Chondrocyte (in vitro differentiated cells): Measurements from ENCODE around the gene ENTPD8. TPM values are rescaled to one million over a fixed set of nuclear protein-coding genes. Genes with fewer than 3 reads are reported as not detected.
A peak's percentile ranks its signal among the peaks of the same experiment; 100 is the strongest.

Experiments used
- DNase-seq: peaks from one replicate; pipeline ENCODE4 v3.0.0; 2021; ENCODE audit warnings: mixed read lengths, low spot score
- H3K27ac Mint-ChIP-seq: one replicate; pipeline ENCODE4 v1.8.0; 2021; ENCODE audit warnings: mild to moderate bottlenecking, moderate library complexity, mixed read lengths; ENCODE audit not compliant: unreplicated experiment
- H3K27me3 Mint-ChIP-seq: 2 replicates; pipeline ENCODE4 v1.8.0; 2021; ENCODE audit warnings: low read depth, mixed read lengths
- H3K36me3 Mint-ChIP-seq: 2 replicates; pipeline ENCODE4 v1.8.0; 2021; ENCODE audit warnings: low read depth, mixed read lengths
- H3K4me1 Mint-ChIP-seq: 2 replicates; pipeline ENCODE4 v1.8.0; 2021; ENCODE audit warnings: low read depth, mild to moderate bottlenecking, mixed read lengths
- H3K4me3 Mint-ChIP-seq: one replicate; pipeline ENCODE4 v1.8.0; 2021; ENCODE audit warnings: mild to moderate bottlenecking, moderate library complexity, mixed read lengths; ENCODE audit not compliant: unreplicated experiment
- H3K9me3 Mint-ChIP-seq: 2 replicates; pipeline ENCODE4 v1.8.0; 2021; ENCODE audit warnings: low read depth, mixed read lengths
- total RNA-seq: library from RNA; stranded (reverse); gene quantifications from 3 replicates; pipeline ENCODE4 v1.2.1, GENCODE V29; 2021
- TF ChIP-seq, protein P1 (sequence below): fragments of 200-600 bp; sonication (generic); IDR thresholded peaks from 2 replicates; pipeline ENCODE4 v1.5.0; 2021; ENCODE audit warnings: antibody characterized with exemption, mild to moderate bottlenecking, moderate library complexity

The ENTPD8 gene
- total RNA-seq, 1 donor from 2014 or later: 0.10 TPM

DNA sequence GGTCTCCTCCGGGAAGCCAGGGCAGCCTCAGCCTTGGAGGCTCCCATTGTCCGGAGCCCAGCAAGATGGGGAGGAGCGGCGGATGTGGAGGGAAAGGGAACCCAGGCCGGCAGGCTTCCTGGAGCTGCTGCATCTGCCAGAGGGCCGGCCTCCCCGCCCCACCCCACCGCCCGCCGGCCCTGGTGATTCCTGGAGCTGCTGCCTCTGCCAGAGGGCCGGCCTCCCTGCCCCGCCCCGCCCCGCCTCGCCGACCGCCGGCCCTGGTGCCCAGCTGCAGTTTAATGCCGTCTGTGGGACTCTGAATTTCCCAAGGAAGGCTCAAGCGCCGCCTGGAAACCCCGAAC, 49.8 kb downstream of the ENTPD8 start:
- TF ChIP-seq, protein P1, sequence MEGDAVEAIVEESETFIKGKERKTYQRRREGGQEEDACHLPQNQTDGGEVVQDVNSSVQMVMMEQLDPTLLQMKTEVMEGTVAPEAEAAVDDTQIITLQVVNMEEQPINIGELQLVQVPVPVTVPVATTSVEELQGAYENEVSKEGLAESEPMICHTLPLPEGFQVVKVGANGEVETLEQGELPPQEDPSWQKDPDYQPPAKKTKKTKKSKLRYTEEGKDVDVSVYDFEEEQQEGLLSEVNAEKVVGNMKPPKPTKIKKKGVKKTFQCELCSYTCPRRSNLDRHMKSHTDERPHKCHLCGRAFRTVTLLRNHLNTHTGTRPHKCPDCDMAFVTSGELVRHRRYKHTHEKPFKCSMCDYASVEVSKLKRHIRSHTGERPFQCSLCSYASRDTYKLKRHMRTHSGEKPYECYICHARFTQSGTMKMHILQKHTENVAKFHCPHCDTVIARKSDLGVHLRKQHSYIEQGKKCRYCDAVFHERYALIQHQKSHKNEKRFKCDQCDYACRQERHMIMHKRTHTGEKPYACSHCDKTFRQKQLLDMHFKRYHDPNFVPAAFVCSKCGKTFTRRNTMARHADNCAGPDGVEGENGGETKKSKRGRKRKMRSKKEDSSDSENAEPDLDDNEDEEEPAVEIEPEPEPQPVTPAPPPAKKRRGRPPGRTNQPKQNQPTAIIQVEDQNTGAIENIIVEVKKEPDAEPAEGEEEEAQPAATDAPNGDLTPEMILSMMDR: no peak
- no peaks in the 10 kb centered on the region for H3K4me1 Mint-ChIP-seq
- H3K9me3 Mint-ChIP-seq: no peaks in the 10 kb centered on the region
- H3K27me3 Mint-ChIP-seq: no peaks in the 10 kb centered on the region
- no peak overlapping the region for H3K27ac Mint-ChIP-seq
- H3K4me3 Mint-ChIP-seq: no peak overlapping the region
- peaks cover 5% of the 10 kb centered on the region for H3K36me3 Mint-ChIP-seq
- DNase-seq: no peak

DNA sequence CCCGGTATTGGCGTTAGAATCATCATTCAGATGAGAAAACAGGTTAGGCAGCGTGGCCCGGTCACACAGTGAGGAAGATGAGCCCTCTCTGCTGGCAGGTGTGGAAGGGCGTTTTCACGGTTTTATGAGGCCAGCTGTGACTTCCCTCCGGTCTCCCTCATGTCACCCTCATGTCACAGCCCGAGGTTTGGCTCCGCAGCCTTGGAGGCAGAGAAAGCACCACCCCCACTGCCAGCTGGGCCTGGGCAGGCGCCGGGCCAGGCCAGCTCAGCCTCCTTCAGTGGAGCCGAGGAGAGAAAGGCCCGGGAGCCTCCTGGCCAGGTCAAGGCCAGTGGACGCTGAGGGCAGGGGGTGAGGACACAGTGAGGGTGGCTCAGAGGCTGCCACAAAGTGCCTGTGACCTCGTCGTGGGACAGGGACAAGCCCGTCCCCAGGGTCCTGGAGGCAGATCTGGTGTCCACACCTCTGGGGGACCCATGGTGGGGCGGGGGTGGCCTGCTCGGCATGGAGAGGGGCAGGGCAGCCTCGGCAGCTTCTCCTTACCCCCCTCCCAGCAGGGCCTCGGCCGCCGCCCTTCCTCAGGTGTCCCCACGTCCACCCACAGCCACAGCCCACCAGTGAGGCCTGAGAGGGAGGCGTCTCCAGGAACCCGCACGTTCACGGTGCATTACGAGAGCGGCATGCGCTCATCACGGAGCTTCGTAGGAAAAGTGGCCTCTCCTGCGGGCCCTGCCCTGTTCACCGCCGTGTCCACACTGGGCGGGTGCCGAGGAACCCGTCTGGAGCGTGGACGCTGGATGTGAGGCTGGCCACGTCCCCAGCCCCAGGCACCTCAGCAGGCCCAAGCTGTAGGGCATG, 50.4 kb downstream of the ENTPD8 start:
- DNase-seq: peak; percentile 90
- peaks cover 5% of the 10 kb centered on the region for H3K36me3 Mint-ChIP-seq
- no peaks in the 10 kb centered on the region for H3K27me3 Mint-ChIP-seq
- no peaks in the 10 kb centered on the region for H3K9me3 Mint-ChIP-seq
- H3K27ac Mint-ChIP-seq: no peak overlapping the region
- TF ChIP-seq, protein P1: no peak
- no peaks in the 10 kb centered on the region for H3K4me1 Mint-ChIP-seq
- H3K4me3 Mint-ChIP-seq: no peak overlapping the region

DNA sequence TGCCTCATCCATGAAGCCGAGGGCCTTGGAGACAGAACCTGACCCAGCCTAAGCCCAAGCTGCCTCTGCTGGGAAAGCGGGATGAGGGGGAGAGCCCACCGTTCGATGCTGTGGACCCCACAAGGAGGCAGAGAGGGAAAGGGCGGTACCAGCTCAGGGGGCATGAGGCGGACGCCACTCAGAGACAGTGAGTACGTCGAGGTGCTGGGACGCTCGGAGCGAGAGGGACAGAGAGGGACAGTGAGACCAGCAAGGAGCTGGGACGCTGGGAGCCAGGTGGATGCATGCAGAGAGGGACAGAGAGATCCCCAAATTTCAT, 51.8 kb downstream of the ENTPD8 start:
- peak; percentile 91 for DNase-seq
- Mint-ChIP-seq H3K9me3 (no peaks in the 10 kb centered on the region), H3K36me3 (peaks cover 5% of the 10 kb centered on the region), H3K27me3 (no peaks in the 10 kb centered on the region), H3K4me1 (no peaks in the 10 kb centered on the region), H3K27ac (no peak overlapping the region), H3K4me3 (no peak overlapping the region)
- TF ChIP-seq, protein P1: no peak

DNA sequence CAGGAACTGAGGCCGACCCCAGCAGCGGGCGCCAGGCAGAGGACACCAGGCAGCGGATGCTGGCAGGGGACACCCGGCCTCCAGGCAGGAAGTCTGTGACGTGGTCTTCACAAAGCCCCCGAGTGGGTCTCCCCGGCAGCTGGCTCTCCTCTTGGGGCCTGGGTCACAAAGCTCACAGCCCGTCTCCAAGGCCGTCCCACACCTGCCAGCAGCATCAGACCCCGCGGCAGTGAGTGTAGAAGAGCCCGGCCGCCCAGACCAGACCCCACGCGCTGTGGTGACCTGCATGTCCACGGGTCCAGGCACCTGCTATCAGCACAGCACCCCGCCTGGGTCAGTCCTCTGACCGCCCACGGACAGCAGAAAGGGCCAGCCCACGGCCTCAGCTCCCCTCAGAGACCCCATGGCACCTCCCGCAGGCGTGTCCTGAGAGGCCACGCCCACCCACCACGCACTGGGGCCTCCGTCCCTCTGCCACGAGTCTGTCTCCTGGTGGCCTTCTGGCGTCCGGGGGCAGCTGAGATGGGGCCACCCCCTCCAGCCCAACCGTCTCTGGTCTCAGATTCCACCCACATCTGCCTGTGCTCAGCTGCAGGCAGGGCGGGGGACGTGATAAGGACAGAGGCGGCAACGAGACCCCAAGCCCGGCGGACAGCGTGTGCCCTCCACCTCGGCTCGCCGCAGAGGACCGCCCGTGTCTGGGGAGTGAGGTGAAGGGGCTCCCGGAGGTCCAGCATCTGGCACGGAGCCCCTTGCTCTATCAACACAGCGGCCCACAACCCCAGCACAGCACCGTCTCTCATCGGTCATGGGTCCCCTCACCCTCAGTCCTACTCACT, 52.3 kb downstream of the ENTPD8 start:
- Mint-ChIP-seq H3K9me3 (no peaks in the 10 kb centered on the region), H3K27ac (no peak overlapping the region), H3K36me3 (peaks cover 5% of the 10 kb centered on the region), H3K4me3 (no peak overlapping the region), H3K4me1 (no peaks in the 10 kb centered on the region), H3K27me3 (no peaks in the 10 kb centered on the region)
- TF ChIP-seq, protein P1: no peak
- peak; percentile 92 for DNase-seq

GRCh38 chr9:137387891-137388560, 53.1 kb downstream of the ENTPD8 start:
- TF ChIP-seq, protein P1: no peak
- peaks cover 5% of the 10 kb centered on the region for H3K36me3 Mint-ChIP-seq
- no peaks in the 10 kb centered on the region for H3K9me3 Mint-ChIP-seq
- DNase-seq: peak; percentile 79
- no peak overlapping the region for H3K4me3 Mint-ChIP-seq
- no peaks in the 10 kb centered on the region for H3K4me1 Mint-ChIP-seq
- H3K27ac Mint-ChIP-seq: no peak overlapping the region
- H3K27me3 Mint-ChIP-seq: no peaks in the 10 kb centered on the region
